ENCODE measurements around the gene WDFY4. TPM values are rescaled to one million over a fixed set of nuclear protein-coding genes. Genes with fewer than 3 reads are reported as not detected.

Gene WDFY4
- total RNA-seq, 1 experiment from 2014 or later: 144 TPM

- Histone ChIP-seq H3K4me3 (ENCODE audit: low read length) (peak overlapping the region; percentile 47; the same call in 1 of the 2 replicates), H3K9me3 (ENCODE audit: low read length) (no peaks in the 10 kb centered on the region), H3K27ac (ENCODE audit: low read length) (peak overlapping the region; percentile 98), H3K9ac (ENCODE audit: low read length) (peak overlapping the region; percentile 21), H3K27me3 (ENCODE audit: low read length) (no peaks in the 10 kb centered on the region), H2AFZ (ENCODE audit: low read length) (no peak overlapping the region), H3K4me1 (ENCODE audit: low read length) (peaks cover 92% of the 10 kb centered on the region), H4K20me1 (ENCODE audit: insufficient read depth, low read depth, low read length) (peaks cover 40% of the 10 kb centered on the region), H3K36me3 (ENCODE audit: insufficient read depth, low read length) (peaks cover 46% of the 10 kb centered on the region), H3K79me2 (ENCODE audit: low read length) (peaks cover 95% of the 10 kb centered on the region), H3K4me2 (ENCODE audit: low read depth, low read length, poor library complexity, severe bottlenecking) (peak overlapping the region; percentile 66), H3K9me2 (replicated peaks; ENCODE audit: insufficient read depth, low read length) (no peaks in the 10 kb centered on the region)
- DNase-seq: no peak
Measured at GRCh38 chr10:48716416-48716815, 31.7 kb downstream of the WDFY4 start.

- Histone ChIP-seq H3K4me2 (ENCODE audit: low read depth, low read length, poor library complexity, severe bottlenecking) (no peak overlapping the region), H3K27me3 (ENCODE audit: low read length) (no peaks in the 10 kb centered on the region), H3K79me2 (ENCODE audit: low read length) (peaks cover 66% of the 10 kb centered on the region), H3K27ac (ENCODE audit: low read length) (peak overlapping the region; percentile 98), H3K4me3 (ENCODE audit: low read length) (no peak overlapping the region), H3K36me3 (ENCODE audit: insufficient read depth, low read length) (peaks cover 28% of the 10 kb centered on the region), H4K20me1 (ENCODE audit: insufficient read depth, low read depth, low read length) (peaks cover 22% of the 10 kb centered on the region), H2AFZ (ENCODE audit: low read length) (no peak overlapping the region), H3K4me1 (ENCODE audit: low read length) (peaks cover 99% of the 10 kb centered on the region), H3K9me2 (replicated peaks; ENCODE audit: insufficient read depth, low read length) (no peaks in the 10 kb centered on the region), H3K9ac (ENCODE audit: low read length) (0 out of 2 replicates have a peak overlapping the region, but pooled peaks have one; percentile 5), H3K9me3 (ENCODE audit: low read length) (no peaks in the 10 kb centered on the region)
- DNase-seq: no peak
Measured at GRCh38 chr10:48720611-48721010, 35.9 kb downstream of the WDFY4 start.

- Histone ChIP-seq H3K4me1 (ENCODE audit: low read length) (peaks cover 100% of the 10 kb centered on the region), H3K9me3 (ENCODE audit: low read length) (no peaks in the 10 kb centered on the region), H2AFZ (ENCODE audit: low read length) (no peak overlapping the region), H3K79me2 (ENCODE audit: low read length) (peaks cover 52% of the 10 kb centered on the region), H3K27me3 (ENCODE audit: low read length) (no peaks in the 10 kb centered on the region), H3K4me3 (ENCODE audit: low read length) (no peak overlapping the region), H3K9me2 (replicated peaks; ENCODE audit: insufficient read depth, low read length) (no peaks in the 10 kb centered on the region), H3K4me2 (ENCODE audit: low read depth, low read length, poor library complexity, severe bottlenecking) (no peak overlapping the region), H3K9ac (ENCODE audit: low read length) (no peak overlapping the region), H3K36me3 (ENCODE audit: insufficient read depth, low read length) (peaks cover 43% of the 10 kb centered on the region), H3K27ac (ENCODE audit: low read length) (peak overlapping the region; percentile 98), H4K20me1 (ENCODE audit: insufficient read depth, low read depth, low read length) (peaks cover 17% of the 10 kb centered on the region; the same call in 1 of the 2 replicates)
- no peak for DNase-seq
Measured at GRCh38 chr10:48722153-48723145, 37.8 kb downstream of the WDFY4 start.

GRCh38 chr10:48724127-48724526 is 39.5 kb downstream of the WDFY4 start:
- no peaks in the 10 kb centered on the region for H3K9me3 ChIP-seq (ENCODE audit: low read length)
- H3K4me3 ChIP-seq (ENCODE audit: low read length): no peak overlapping the region
- no peaks in the 10 kb centered on the region for H3K27me3 ChIP-seq (ENCODE audit: low read length)
- peaks cover 46% of the 10 kb centered on the region for H3K36me3 ChIP-seq (ENCODE audit: insufficient read depth, low read length)
- H3K4me1 ChIP-seq (ENCODE audit: low read length): peaks cover 100% of the 10 kb centered on the region
- peaks cover 42% of the 10 kb centered on the region for H3K79me2 ChIP-seq (ENCODE audit: low read length)
- no peak for DNase-seq
- peaks cover 12% of the 10 kb centered on the region; the same call in 1 of the 2 replicates for H4K20me1 ChIP-seq (ENCODE audit: insufficient read depth, low read depth, low read length)
- peak overlapping the region; percentile 98 for H3K27ac ChIP-seq (ENCODE audit: low read length)
- H3K4me2 ChIP-seq (ENCODE audit: low read depth, low read length, poor library complexity, severe bottlenecking): no peak overlapping the region
- H3K9ac ChIP-seq (ENCODE audit: low read length): 0 out of 2 replicates have a peak overlapping the region, but pooled peaks have one; percentile 4
- H2AFZ ChIP-seq (ENCODE audit: low read length): no peak overlapping the region
- H3K9me2 ChIP-seq (replicated peaks; ENCODE audit: insufficient read depth, low read length): no peaks in the 10 kb centered on the region

GRCh38 chr10:48725708-48726107 is 41.0 kb downstream of the WDFY4 start:
- Histone ChIP-seq H3K4me3 (ENCODE audit: low read length) (no peak overlapping the region), H4K20me1 (ENCODE audit: insufficient read depth, low read depth, low read length) (peaks cover 9% of the 10 kb centered on the region; the same call in 1 of the 2 replicates), H3K27ac (ENCODE audit: low read length) (peak overlapping the region; percentile 98), H3K27me3 (ENCODE audit: low read length) (no peaks in the 10 kb centered on the region), H3K9me2 (replicated peaks; ENCODE audit: insufficient read depth, low read length) (no peaks in the 10 kb centered on the region), H3K4me1 (ENCODE audit: low read length) (peaks cover 97% of the 10 kb centered on the region), H3K9me3 (ENCODE audit: low read length) (no peaks in the 10 kb centered on the region), H3K36me3 (ENCODE audit: insufficient read depth, low read length) (peaks cover 50% of the 10 kb centered on the region), H2AFZ (ENCODE audit: low read length) (no peak overlapping the region), H3K79me2 (ENCODE audit: low read length) (peaks cover 33% of the 10 kb centered on the region), H3K4me2 (ENCODE audit: low read depth, low read length, poor library complexity, severe bottlenecking) (peak overlapping the region; percentile 48), H3K9ac (ENCODE audit: low read length) (peak overlapping the region; percentile 68)
- DNase-seq: no peak

- no peaks in the 10 kb centered on the region for H3K9me3 ChIP-seq (ENCODE audit: low read length)
- H4K20me1 ChIP-seq (ENCODE audit: insufficient read depth, low read depth, low read length): peaks cover 9% of the 10 kb centered on the region; the same call in 1 of the 2 replicates
- H3K4me3 ChIP-seq (ENCODE audit: low read length): peak overlapping the region; percentile 25; the same call in 1 of the 2 replicates
- no peaks in the 10 kb centered on the region for H3K27me3 ChIP-seq (ENCODE audit: low read length)
- H3K9me2 ChIP-seq (replicated peaks; ENCODE audit: insufficient read depth, low read length): no peaks in the 10 kb centered on the region
- peak overlapping the region; percentile 63 for H3K9ac ChIP-seq (ENCODE audit: low read length)
- H3K4me2 ChIP-seq (ENCODE audit: low read depth, low read length, poor library complexity, severe bottlenecking): peak overlapping the region; percentile 48
- H3K27ac ChIP-seq (ENCODE audit: low read length): peak overlapping the region; percentile 98
- peaks cover 30% of the 10 kb centered on the region for H3K79me2 ChIP-seq (ENCODE audit: low read length)
- peaks cover 64% of the 10 kb centered on the region for H3K36me3 ChIP-seq (ENCODE audit: insufficient read depth, low read length)
- no peak overlapping the region for H2AFZ ChIP-seq (ENCODE audit: low read length)
- peaks cover 75% of the 10 kb centered on the region for H3K4me1 ChIP-seq (ENCODE audit: low read length)
- no peak for DNase-seq
Measured at GRCh38 chr10:48727866-48728265, 43.2 kb downstream of the WDFY4 start.

GRCh38 chr10:48729222-48729621 is 44.5 kb downstream of the WDFY4 start:
- Histone ChIP-seq H3K9ac (ENCODE audit: low read length) (peak overlapping the region; percentile 63), H2AFZ (ENCODE audit: low read length) (no peak overlapping the region), H3K36me3 (ENCODE audit: insufficient read depth, low read length) (peaks cover 72% of the 10 kb centered on the region), H4K20me1 (ENCODE audit: insufficient read depth, low read depth, low read length) (peaks cover 4% of the 10 kb centered on the region; the same call in 1 of the 2 replicates), H3K27ac (ENCODE audit: low read length) (peak overlapping the region; percentile 98), H3K4me3 (ENCODE audit: low read length) (peak overlapping the region; percentile 8; the same call in 1 of the 2 replicates), H3K27me3 (ENCODE audit: low read length) (no peaks in the 10 kb centered on the region), H3K9me3 (ENCODE audit: low read length) (no peaks in the 10 kb centered on the region), H3K79me2 (ENCODE audit: low read length) (peaks cover 27% of the 10 kb centered on the region), H3K4me2 (ENCODE audit: low read depth, low read length, poor library complexity, severe bottlenecking) (peak overlapping the region; percentile 48), H3K4me1 (ENCODE audit: low read length) (peaks cover 62% of the 10 kb centered on the region), H3K9me2 (replicated peaks; ENCODE audit: insufficient read depth, low read length) (no peaks in the 10 kb centered on the region)
- DNase-seq: no peak

- Histone ChIP-seq H3K36me3 (ENCODE audit: insufficient read depth, low read length) (peaks cover 69% of the 10 kb centered on the region), H3K4me2 (ENCODE audit: low read depth, low read length, poor library complexity, severe bottlenecking) (peak overlapping the region; percentile 48), H4K20me1 (ENCODE audit: insufficient read depth, low read depth, low read length) (peaks cover 4% of the 10 kb centered on the region; the same call in 1 of the 2 replicates), H3K4me1 (ENCODE audit: low read length) (peaks cover 54% of the 10 kb centered on the region), H2AFZ (ENCODE audit: low read length) (no peak overlapping the region), H3K9me3 (ENCODE audit: low read length) (no peaks in the 10 kb centered on the region), H3K27me3 (ENCODE audit: low read length) (no peaks in the 10 kb centered on the region), H3K9me2 (replicated peaks; ENCODE audit: insufficient read depth, low read length) (no peaks in the 10 kb centered on the region), H3K9ac (ENCODE audit: low read length) (peak overlapping the region; percentile 63), H3K79me2 (ENCODE audit: low read length) (peaks cover 22% of the 10 kb centered on the region), H3K4me3 (ENCODE audit: low read length) (no peak overlapping the region), H3K27ac (ENCODE audit: low read length) (peak overlapping the region; percentile 98)
- DNase-seq: no peak
Measured at GRCh38 chr10:48729941-48730457, 45.3 kb downstream of the WDFY4 start.
